Karpas-422 (cell line): ENCODE data around the gene ACSL6. TPM values are rescaled to one million over a fixed set of nuclear protein-coding genes. Genes with fewer than 3 reads are reported as not detected.

Source experiments
- DNase-seq: peaks from one replicate; pipeline ENCODE4 v3.0.0-alpha.2; 2015
- H2AFZ ChIP-seq: fragments of 200-600 bp; sonication (generic); 2 replicates; pipeline ENCODE4 v1.6.1; 2014; ENCODE audit warnings: antibody characterized with exemption, low read length, mixed read lengths
- H3K27ac ChIP-seq: fragments of 200-600 bp; sonication (generic); 2 replicates; pipeline ENCODE4 v1.5.1; 2014; ENCODE audit warnings: mild to moderate bottlenecking, low read length, moderate library complexity
- H3K27me3 ChIP-seq: fragments of 200-600 bp; sonication (generic); 2 replicates; pipeline ENCODE4 v1.6.1; 2014; ENCODE audit warnings: low read length, mixed read lengths
- H3K36me3 ChIP-seq: fragments of 200-600 bp; sonication (generic); 2 replicates; pipeline ENCODE4 v1.6.1; 2014; ENCODE audit warnings: low read length, mixed read lengths; ENCODE audit not compliant: insufficient read depth
- H3K4me1 ChIP-seq: fragments of 200-600 bp; sonication (generic); 2 replicates; pipeline ENCODE4 v1.6.1; 2014; ENCODE audit warnings: mild to moderate bottlenecking, low read length, mixed read lengths
- H3K4me2 ChIP-seq: fragments of 200-600 bp; sonication (generic); 2 replicates; pipeline ENCODE4 v1.6.1; 2014; ENCODE audit warnings: low read length, low read depth, mild to moderate bottlenecking; ENCODE audit not compliant: poor library complexity, severe bottlenecking
- H3K4me3 ChIP-seq: fragments of 200-600 bp; sonication (generic); 2 replicates; pipeline ENCODE4 v1.5.1; 2014; ENCODE audit warnings: mild to moderate bottlenecking, antibody characterized with exemption, low read length, mixed read lengths
- H3K79me2 ChIP-seq: fragments of 200-600 bp; sonication (generic); 2 replicates; pipeline ENCODE4 v1.6.1; 2014; ENCODE audit warnings: mild to moderate bottlenecking, low read length, mixed read lengths
- H3K9ac ChIP-seq: fragments of 200-600 bp; sonication (generic); 2 replicates; pipeline ENCODE4 v1.6.0; 2014; ENCODE audit warnings: low read length
- H3K9me2 ChIP-seq: fragments of 200-600 bp; sonication (generic), shearing (Covaris generic); replicated peaks from 2 replicates; pipeline ENCODE4 v1.6.0; 2014; ENCODE audit warnings: mild to moderate bottlenecking, low read length, moderate library complexity; ENCODE audit not compliant: insufficient read depth
- H3K9me3 ChIP-seq: fragments of 300-700, 200-600 bp; sonication (generic); 2 replicates; pipeline ENCODE4 v1.6.1; 2014; ENCODE audit warnings: low read length, mixed read lengths
- H4K20me1 ChIP-seq: fragments of 200-600 bp; sonication (generic); 2 replicates; pipeline ENCODE4 v1.6.1; 2014; ENCODE audit warnings: mild to moderate bottlenecking, antibody characterized with exemption, low read length, low read depth; ENCODE audit not compliant: insufficient read depth
- total RNA-seq: library from RNA; depleted of rRNA; stranded (reverse); fragments of >200 nt; shearing (Covaris generic); gene quantifications from 2 replicates; pipeline ENCODE4 v1.2.3, GENCODE V29; 2014; ENCODE audit warnings: low replicate concordance

The ACSL6 gene
- total RNA-seq, 1 experiment from 2014 or later: not detected

DNA sequence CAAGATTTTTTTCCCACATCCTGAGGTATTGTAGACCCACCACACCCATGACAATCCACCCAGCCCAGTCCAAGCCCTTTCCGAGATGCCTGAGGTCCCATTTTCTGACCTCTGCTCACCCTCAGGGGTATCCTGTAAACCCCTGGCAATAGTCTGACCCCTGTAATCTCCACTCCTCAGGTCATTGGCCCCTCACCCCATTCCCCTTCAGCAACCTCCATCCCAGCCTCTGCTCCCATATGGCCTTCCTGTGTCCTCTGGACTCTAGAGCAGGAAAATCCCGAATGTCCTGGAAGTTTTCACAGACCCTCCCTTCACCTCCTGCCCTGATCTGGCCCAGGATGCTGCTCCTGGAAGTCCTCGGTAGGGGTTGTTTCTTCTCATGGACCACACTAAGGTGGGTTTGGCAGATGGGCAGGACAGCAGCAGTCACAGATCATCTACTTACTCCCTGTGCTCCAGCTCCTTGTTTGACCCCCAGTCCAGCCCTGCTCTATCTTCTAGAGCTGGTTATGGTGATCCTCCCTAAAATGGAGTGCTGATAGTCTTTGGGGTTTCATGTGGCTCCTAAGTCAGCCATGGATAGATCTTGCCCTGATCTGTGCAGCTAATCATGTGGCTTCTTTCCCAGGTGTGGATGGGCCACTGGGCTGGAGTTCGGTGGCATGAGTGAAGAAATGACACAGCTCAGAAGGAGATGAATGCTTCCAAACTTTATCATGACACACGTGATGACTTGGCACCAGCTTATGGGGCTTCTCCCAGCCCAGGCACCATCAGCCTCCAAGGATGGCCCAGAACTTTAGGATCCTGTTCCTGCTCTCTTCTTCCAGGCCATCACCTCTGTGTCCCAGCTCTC, 12.0 kb upstream of the ACSL6 start:
- H3K9me2 ChIP-seq: no peaks in the 10 kb centered on the region
- no peak for DNase-seq
- H3K79me2 ChIP-seq: no peaks in the 10 kb centered on the region
- H3K9me3 ChIP-seq: no peaks in the 10 kb centered on the region
- no peak overlapping the region for H3K27ac ChIP-seq
- no peaks in the 10 kb centered on the region for H3K27me3 ChIP-seq
- no peaks in the 10 kb centered on the region for H3K36me3 ChIP-seq
- no peak overlapping the region for H3K4me3 ChIP-seq
- H3K4me1 ChIP-seq: peaks cover 11% of the 10 kb centered on the region
- H4K20me1 ChIP-seq: no peaks in the 10 kb centered on the region
- no peak overlapping the region for H3K9ac ChIP-seq
- no peak overlapping the region for H2AFZ ChIP-seq
- no peak overlapping the region for H3K4me2 ChIP-seq

GRCh38 chr5:132022737-132023136, 11.3 kb upstream of the ACSL6 start:
- Histone ChIP-seq H3K36me3 (no peaks in the 10 kb centered on the region), H3K4me3 (no peak overlapping the region), H4K20me1 (no peaks in the 10 kb centered on the region), H3K27me3 (no peaks in the 10 kb centered on the region), H3K9me3 (no peaks in the 10 kb centered on the region), H3K9me2 (no peaks in the 10 kb centered on the region), H3K4me2 (no peak overlapping the region), H3K27ac (no peak overlapping the region), H3K79me2 (no peaks in the 10 kb centered on the region), H3K4me1 (peaks cover 11% of the 10 kb centered on the region), H2AFZ (no peak overlapping the region), H3K9ac (no peak overlapping the region)
- DNase-seq: no peak

DNA sequence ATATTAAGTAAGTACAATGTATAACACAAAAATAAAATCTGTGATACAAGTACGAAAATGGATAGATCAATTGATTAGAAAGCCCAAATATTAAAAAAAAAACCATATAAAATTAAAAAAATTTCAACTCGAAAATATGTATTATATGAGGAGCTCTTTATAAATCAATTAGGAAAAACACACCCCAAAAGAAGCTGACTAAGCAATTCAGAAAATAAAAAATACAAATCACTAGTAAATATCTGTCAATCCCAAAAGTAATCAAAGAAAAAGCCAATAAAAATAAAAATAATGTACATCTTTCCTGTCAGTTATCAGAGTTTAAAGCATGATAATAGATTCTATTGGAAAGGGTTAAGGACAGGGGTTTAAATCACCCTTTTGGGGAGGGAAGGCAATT, 10.2 kb upstream of the ACSL6 start:
- Histone ChIP-seq H3K9me2 (no peaks in the 10 kb centered on the region), H3K27ac (no peak overlapping the region), H3K9ac (no peak overlapping the region), H3K79me2 (no peaks in the 10 kb centered on the region), H3K4me1 (peaks cover 11% of the 10 kb centered on the region), H3K4me3 (no peak overlapping the region), H2AFZ (no peak overlapping the region), H3K36me3 (no peaks in the 10 kb centered on the region), H3K27me3 (no peaks in the 10 kb centered on the region), H3K9me3 (no peaks in the 10 kb centered on the region), H4K20me1 (no peaks in the 10 kb centered on the region), H3K4me2 (no peak overlapping the region)
- no peak for DNase-seq

GRCh38 chr5:132020568-132021339, 9.3 kb upstream of the ACSL6 start:
- H3K4me1 ChIP-seq: peaks cover 11% of the 10 kb centered on the region
- H3K27ac ChIP-seq: no peak overlapping the region
- H3K79me2 ChIP-seq: no peaks in the 10 kb centered on the region
- H3K27me3 ChIP-seq: no peaks in the 10 kb centered on the region
- peak overlapping the region; percentile 66; the same call in 1 of the 2 replicates for H2AFZ ChIP-seq
- H3K9me2 ChIP-seq: no peaks in the 10 kb centered on the region
- no peaks in the 10 kb centered on the region for H3K9me3 ChIP-seq
- no peaks in the 10 kb centered on the region for H3K36me3 ChIP-seq
- no peak overlapping the region for H3K9ac ChIP-seq
- H3K4me3 ChIP-seq: no peak overlapping the region
- no peaks in the 10 kb centered on the region for H4K20me1 ChIP-seq
- H3K4me2 ChIP-seq: no peak overlapping the region
- peak; percentile 59 for DNase-seq

- no peaks in the 10 kb centered on the region for H3K27me3 ChIP-seq
- no peaks in the 10 kb centered on the region for H3K9me3 ChIP-seq
- DNase-seq: no peak
- no peak overlapping the region for H3K4me3 ChIP-seq
- H3K79me2 ChIP-seq: no peaks in the 10 kb centered on the region
- no peak overlapping the region for H3K9ac ChIP-seq
- no peaks in the 10 kb centered on the region for H3K36me3 ChIP-seq
- no peaks in the 10 kb centered on the region for H4K20me1 ChIP-seq
- H3K9me2 ChIP-seq: no peaks in the 10 kb centered on the region
- H3K4me1 ChIP-seq: peaks cover 11% of the 10 kb centered on the region
- no peak overlapping the region for H3K27ac ChIP-seq
- no peak overlapping the region for H3K4me2 ChIP-seq
- peak overlapping the region; percentile 26; the same call in 1 of the 2 replicates for H2AFZ ChIP-seq
These were observed 8.5 kb upstream of the ACSL6 start for GRCh38 chr5:132019857-132020555.

DNA sequence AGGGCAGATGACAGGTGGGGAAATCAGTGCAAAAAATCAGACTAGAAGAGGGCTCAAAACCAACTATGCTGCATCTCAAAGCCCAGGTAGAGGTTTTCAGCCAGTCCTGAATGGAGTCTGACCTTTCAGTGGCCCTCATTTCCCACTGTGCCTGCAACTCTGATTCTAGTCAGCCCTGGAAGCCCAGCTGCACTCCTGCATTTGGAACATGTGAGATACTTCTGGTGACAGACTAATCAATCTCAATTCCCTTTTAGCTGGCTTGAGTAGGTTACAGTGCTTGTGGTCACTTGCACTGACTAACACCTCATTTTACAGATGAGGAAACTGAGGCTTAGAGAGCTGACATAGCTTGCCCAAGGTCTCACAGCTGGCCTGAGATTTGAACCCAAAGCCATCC, 7.9 kb upstream of the ACSL6 start:
- no peaks in the 10 kb centered on the region for H3K9me2 ChIP-seq
- no peak overlapping the region for H3K27ac ChIP-seq
- DNase-seq: no peak

DNA sequence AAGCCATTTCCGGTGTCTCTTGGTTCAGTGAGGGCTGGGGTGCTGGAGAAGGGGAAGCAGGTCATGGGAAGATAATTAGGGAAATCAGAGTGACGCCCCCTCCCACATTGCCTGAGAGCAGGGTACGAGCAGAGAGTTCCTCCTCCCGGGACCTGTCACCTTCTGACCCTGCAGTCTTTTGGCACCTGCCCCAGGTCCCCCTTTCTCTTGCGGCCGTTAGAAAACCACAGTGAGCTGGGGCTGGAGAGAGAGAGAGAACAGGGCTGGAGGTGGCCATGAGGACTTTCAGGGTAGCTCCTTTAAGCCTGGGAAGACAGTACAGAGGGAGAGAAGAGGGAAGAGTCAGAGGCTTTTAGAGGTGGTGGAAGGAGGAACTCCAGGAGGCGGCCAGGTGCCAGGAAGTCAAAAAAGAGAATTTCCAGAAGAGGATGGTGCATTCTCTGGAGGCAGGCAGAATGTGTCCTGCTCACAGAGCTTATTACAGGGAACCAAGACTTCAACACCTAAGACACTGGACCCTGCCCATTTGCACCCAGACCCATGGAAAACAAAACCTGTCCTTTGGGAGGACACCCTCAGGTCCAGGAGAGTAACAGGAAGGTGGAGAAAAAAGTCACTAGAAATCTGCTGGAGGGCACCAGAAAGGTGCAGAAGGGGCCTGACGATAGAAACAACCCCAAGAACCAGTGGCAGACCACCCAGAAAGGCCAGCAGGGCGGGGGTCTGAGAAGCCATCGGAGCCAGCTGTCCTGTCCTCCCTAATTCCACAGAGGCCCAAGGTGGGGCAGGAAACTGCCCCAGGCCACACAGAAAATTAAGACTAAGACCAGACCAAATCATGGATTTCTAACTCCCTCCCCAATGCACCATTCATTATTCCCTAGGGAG, 6.5 kb upstream of the ACSL6 start:
- DNase-seq: no peak
- Histone ChIP-seq H3K27me3 (no peaks in the 10 kb centered on the region), H3K9me3 (no peaks in the 10 kb centered on the region), H3K9me2 (no peaks in the 10 kb centered on the region), H4K20me1 (no peaks in the 10 kb centered on the region), H3K4me3 (no peak overlapping the region), H3K4me2 (no peak overlapping the region), H3K36me3 (no peaks in the 10 kb centered on the region), H3K9ac (no peak overlapping the region), H3K79me2 (no peaks in the 10 kb centered on the region), H3K27ac (no peak overlapping the region), H3K4me1 (peaks cover 11% of the 10 kb centered on the region), H2AFZ (no peak overlapping the region)

More for the DNA sequence above, 7.9 kb upstream of the ACSL6 start:
- peaks cover 11% of the 10 kb centered on the region for H3K4me1 ChIP-seq
- H4K20me1 ChIP-seq: no peaks in the 10 kb centered on the region
- H3K27me3 ChIP-seq: no peaks in the 10 kb centered on the region
- no peaks in the 10 kb centered on the region for H3K79me2 ChIP-seq
- no peak overlapping the region for H3K4me2 ChIP-seq
- no peak overlapping the region for H3K4me3 ChIP-seq
- H3K9me3 ChIP-seq: no peaks in the 10 kb centered on the region
- no peak overlapping the region for H2AFZ ChIP-seq
- H3K9ac ChIP-seq: no peak overlapping the region
- no peaks in the 10 kb centered on the region for H3K36me3 ChIP-seq
